Breast epithelium (tissue), 4 donors: ENCODE data around the gene GORASP2. TPM values are rescaled to one million over a fixed set of nuclear protein-coding genes. Genes with fewer than 3 reads are reported as not detected.

Experiments used
- DNase-seq, 2 donors: peaks; one replicate each; pipeline ENCODE4 v3.0.0-alpha.2; 2019; ENCODE audit warnings: low spot score in 2 of 2
- H3K27ac ChIP-seq, 2 donors: fragments of 200-600 bp; sonication (generic) in 1 of 2; one replicate each; pipeline ENCODE4 v1.5.1; 2016 to 2019; ENCODE audit warnings: mild to moderate bottlenecking in 1 of 2
- H3K27me3 ChIP-seq, 2 donors: fragments of 200-600 bp; sonication (generic) in 1 of 2; one replicate each; pipeline versions ENCODE4 v1.5.1 to v1.6.0; 2017 to 2019; ENCODE audit warnings: control low read depth in 1 of 2, mild to moderate bottlenecking in 1 of 2
- H3K36me3 ChIP-seq: fragments of 200-600 bp; one replicate; pipeline ENCODE4 v1.5.1; 2019
- H3K4me1 ChIP-seq, 2 donors: fragments of 200-600 bp; sonication (generic); one replicate each; pipeline ENCODE4 v1.5.1; 2016 to 2019; ENCODE audit warnings: control low read depth in 1 of 2
- H3K4me3 ChIP-seq, 3 donors: fragments of 200-600 bp; sonication (generic); 1 replicate in 2 of 3; 2 replicates in 1 of 3; pipeline ENCODE4 v1.5.1; 2016 to 2019; ENCODE audit warnings: mild to moderate bottlenecking in 3 of 3, moderate library complexity in 2 of 3
- H3K9me3 ChIP-seq, 2 donors: fragments of 200-600 bp; sonication (generic) in 1 of 2; one replicate each; pipeline ENCODE4 v1.5.1; 2016 to 2019; ENCODE audit warnings: control low read depth in 1 of 2
- CTCF ChIP-seq, 3 donors: fragments of 450-650 bp; IDR thresholded peaks; one replicate each; pipeline ENCODE4 v1.5.1; 2016 to 2017; ENCODE audit warnings: antibody characterized with exemption in 3 of 3, mild to moderate bottlenecking in 3 of 3, moderate library complexity in 3 of 3
- POLR2A ChIP-seq: fragments of 450-650 bp; IDR thresholded peaks from one replicate; pipeline ENCODE4 v1.6.1; 2016; ENCODE audit warnings: antibody characterized with exemption, mild to moderate bottlenecking, moderate library complexity
- POLR2AphosphoS5 ChIP-seq, 3 donors: sonication (generic); formaldehyde crosslinking; IDR thresholded peaks; one replicate each; pipeline ENCODE4 v1.6.1; 2017; ENCODE audit warnings: antibody characterized with exemption in 3 of 3
- intact Hi-C: fragments of 100-400 bp; cut with DNase I; formaldehyde crosslinking; loops from one replicate; pipeline ENCODE4 v1.15.1; 2023; ENCODE audit warnings: low total_unique reads
- total RNA-seq, 3 donors: library from RNA; depleted of rRNA; stranded (reverse); fragments of >200 nt; gene quantifications; one replicate each; pipeline ENCODE4 v1.1.0, GENCODE V29; 2016

Gene GORASP2
- total RNA-seq, 3 donors from 2014 or later = 31.4 to 56.5 (median 45.2) TPM

DNA sequence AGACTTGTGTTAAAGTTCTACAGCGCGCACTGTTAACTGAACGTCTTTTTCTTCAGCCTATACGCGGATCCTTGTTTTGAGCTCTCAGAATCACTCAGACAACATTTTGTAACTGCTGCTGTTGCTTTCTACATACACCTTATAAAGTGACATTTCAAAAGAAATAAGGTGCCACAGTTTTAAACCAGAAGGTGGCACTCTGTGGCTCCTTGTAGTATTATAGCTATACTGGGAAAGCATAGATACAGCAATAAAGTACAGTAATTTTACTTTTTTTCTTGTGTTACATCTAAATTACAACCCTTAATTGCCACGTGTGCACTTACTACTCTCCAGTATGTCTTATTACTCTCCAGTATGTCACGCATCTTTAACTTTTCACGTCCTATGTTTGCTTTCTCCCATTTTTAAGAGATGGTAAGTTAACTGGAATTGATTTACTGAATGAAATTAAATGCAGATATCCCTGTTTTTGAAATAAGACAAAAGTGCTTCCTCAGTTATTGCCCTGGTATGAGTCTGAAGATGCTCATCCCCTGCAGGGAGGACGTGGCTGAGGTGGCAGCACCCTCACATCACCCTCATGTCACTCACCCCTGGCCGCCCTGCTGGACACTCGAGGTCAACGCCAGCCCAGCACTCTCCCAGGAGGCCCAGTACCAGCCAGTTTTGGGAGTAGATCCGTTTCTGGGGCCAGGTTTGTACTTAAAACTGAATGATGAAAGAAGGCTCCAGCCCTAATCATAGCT is 37.8 kb downstream of the GORASP2 start:
- no peak overlapping the region for H3K27ac ChIP-seq
- intact Hi-C loops = no loop called here
- H3K36me3 ChIP-seq = peaks cover 8% of the 10 kb centered on the region
- H3K9me3 ChIP-seq = no peaks in the 10 kb centered on the region
- H3K27me3 ChIP-seq = no peaks in the 10 kb centered on the region
- no peak for DNase-seq
- no peak overlapping the region for H3K4me3 ChIP-seq
- no peaks in the 10 kb centered on the region for H3K4me1 ChIP-seq
- TF ChIP-seq POLR2A (no peak), POLR2AphosphoS5 (IDR thresholded peaks at IDR 0.05) (no peak), CTCF (IDR thresholded peaks at IDR 0.05) (no peak)

- H3K36me3 ChIP-seq = peaks cover 7% of the 10 kb centered on the region
- intact Hi-C loops = no loop called here
- TF ChIP-seq POLR2AphosphoS5 (IDR thresholded peaks at IDR 0.05) = no peak
These were observed 38.5 kb downstream of the GORASP2 start for GRCh38 chr2:170967553-170967952.

DNA sequence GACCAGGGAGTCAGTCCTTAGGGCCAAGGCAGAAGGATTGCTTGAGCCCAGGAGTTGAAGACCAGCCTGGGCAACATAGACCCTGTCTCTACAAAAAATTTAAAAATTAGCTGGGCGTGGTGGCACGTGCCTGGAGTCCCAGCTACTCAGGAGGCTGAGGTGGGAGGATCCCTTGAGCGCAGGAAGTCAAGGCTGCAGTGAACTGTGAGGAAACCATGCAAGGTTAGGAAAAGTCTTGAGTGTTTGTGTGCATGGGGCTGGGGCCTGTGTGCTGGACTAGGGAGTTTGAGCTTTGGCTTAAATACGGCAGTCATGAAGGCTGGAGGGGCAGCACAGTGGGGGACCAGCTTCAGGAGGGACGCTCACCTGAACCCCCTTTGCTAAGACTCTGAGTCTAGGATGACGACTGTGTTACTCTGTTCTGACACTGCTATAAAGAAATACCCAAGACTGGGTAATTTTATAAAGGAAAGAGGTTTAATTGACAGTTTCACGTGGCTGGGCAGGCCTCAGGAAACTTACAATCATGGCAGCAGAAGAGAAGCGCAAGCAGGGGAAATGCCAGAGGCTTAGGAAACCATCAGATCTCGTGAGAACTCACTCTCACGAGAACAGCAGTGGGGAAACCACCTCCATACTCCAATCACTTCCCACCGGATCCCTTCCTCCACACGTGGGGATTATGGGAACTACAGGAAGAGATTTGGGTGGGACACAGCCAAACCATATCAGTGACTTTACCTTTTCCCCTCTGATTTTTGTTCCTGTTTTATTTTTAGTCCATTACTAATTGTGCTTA is 39.4 kb downstream of the GORASP2 start:
- H3K9me3 ChIP-seq = no peaks in the 10 kb centered on the region
- DNase-seq = no peak
- no peak for TF ChIP-seq CTCF (IDR thresholded peaks at IDR 0.05)
- TF ChIP-seq POLR2AphosphoS5 (IDR thresholded peaks at IDR 0.05) = no peak
- no peak for TF ChIP-seq POLR2A
- H3K4me3 ChIP-seq = no peak overlapping the region
- H3K27ac ChIP-seq = no peak overlapping the region
- peaks cover 0 to 10% of the 10 kb centered on the region in 2 donors for H3K4me1 ChIP-seq
- intact Hi-C loops = no loop called here
- peaks cover 7% of the 10 kb centered on the region for H3K36me3 ChIP-seq
- H3K27me3 ChIP-seq = no peaks in the 10 kb centered on the region

More at GRCh38 chr2:170967553-170967952, 38.5 kb downstream of the GORASP2 start:
- DNase-seq = no peak
- no peak overlapping the region for H3K27ac ChIP-seq
- peaks cover 0 to 1% of the 10 kb centered on the region in 2 donors for H3K4me1 ChIP-seq
- H3K4me3 ChIP-seq = no peak overlapping the region
- no peaks in the 10 kb centered on the region for H3K9me3 ChIP-seq
- no peaks in the 10 kb centered on the region for H3K27me3 ChIP-seq

- Histone ChIP-seq H3K4me3 (no peak overlapping the region), H3K27ac (no peak overlapping the region), H3K4me1 (peaks cover 0 to 10% of the 10 kb centered on the region in 2 donors), H3K27me3 (no peaks in the 10 kb centered on the region), H3K36me3 (peaks cover 5% of the 10 kb centered on the region), H3K9me3 (no peaks in the 10 kb centered on the region)
- intact Hi-C loops = no loop called here
- DNase-seq = no peak
- TF ChIP-seq POLR2A (no peak), POLR2AphosphoS5 (IDR thresholded peaks at IDR 0.05) (no peak), CTCF (IDR thresholded peaks at IDR 0.05) (no peak)
These were observed 40.0 kb downstream of the GORASP2 start for GRCh38 chr2:170969030-170969429.

- intact Hi-C loops = no loop called here
- TF ChIP-seq POLR2A = no peak
- no peak for TF ChIP-seq CTCF (IDR thresholded peaks at IDR 0.05)
- no peak for TF ChIP-seq POLR2AphosphoS5 (IDR thresholded peaks at IDR 0.05)
These were observed 40.9 kb downstream of the GORASP2 start for GRCh38 chr2:170969872-170970496.

More at GRCh38 chr2:170969872-170970496, 40.9 kb downstream of the GORASP2 start:
- no peak for DNase-seq
- no peak overlapping the region for H3K4me3 ChIP-seq
- H3K4me1 ChIP-seq = peaks cover 0 to 10% of the 10 kb centered on the region in 2 donors
- H3K36me3 ChIP-seq = peaks cover 4% of the 10 kb centered on the region
- H3K9me3 ChIP-seq = no peaks in the 10 kb centered on the region
- no peak overlapping the region for H3K27ac ChIP-seq
- H3K27me3 ChIP-seq = no peaks in the 10 kb centered on the region
